Caco-2 (cell line): ENCODE measurements around the gene ITPRIP. TPM values are rescaled to one million over a fixed set of nuclear protein-coding genes. Genes with fewer than 3 reads are reported as not detected.

ENCODE experiments used
- BruUV-seq: library from RNA; stranded (reverse); fragments of 400-500 nt; replicated peaks from 2 replicates; lab custom pipeline; 2021; lab: Mats Ljungman, UMichigan
- CTCF ChIA-PET: fragments of 300-600 bp; sonication (Branson Sonifier 250); formaldehyde crosslinking; loops from one replicate; lab custom pipeline; 2022; ENCODE audit warnings: antibody characterized with exemption; lab: Charles Lee
- POLR2A ChIA-PET: fragments of 300-600 bp; sonication (Branson Sonifier 250); formaldehyde crosslinking; loops from one replicate; lab custom pipeline; 2022; ENCODE audit warnings: antibody characterized with exemption; lab: Charles Lee
- DNase-seq, 2 experiments: peaks; one replicate each; pipeline versions ENCODE4 v3.0.0 to v3.0.0-alpha.2; 2020 to 2022
- H3K27me3 ChIP-seq: replicated peaks from 2 replicates; pipeline ENCODE4 v1.6.0; 2011; ENCODE audit warnings: low read length; ENCODE audit not compliant: control insufficient read depth, insufficient read depth
- H3K36me3 ChIP-seq: 2 replicates; pipeline ENCODE4 v1.5.1; 2011; ENCODE audit warnings: low read length; ENCODE audit not compliant: control insufficient read depth, insufficient read depth
- H3K4me1 ChIP-seq: fragments of 250-450 bp; sonication (Bioruptor Pico); 2 replicates; pipeline ENCODE4 v1.5.1; 2020; ENCODE audit warnings: mild to moderate bottlenecking
- H3K4me3 ChIP-seq: 2 replicates; pipeline ENCODE4 v1.5.1; 2011; ENCODE audit warnings: low read depth, mild to moderate bottlenecking, control low read depth, low read length
- H3K9me3 ChIP-seq: fragments of 250-450 bp; sonication (Bioruptor Pico); 2 replicates; pipeline ENCODE4 v1.5.1; 2020; ENCODE audit warnings: mild to moderate bottlenecking, moderate library complexity
- H3K27ac Mint-ChIP-seq: one replicate; pipeline ENCODE4 v1.8.0; 2022; ENCODE audit warnings: mixed read lengths; ENCODE audit not compliant: unreplicated experiment
- H3K27me3 Mint-ChIP-seq: one replicate; pipeline ENCODE4 v1.8.0; 2022; ENCODE audit warnings: mixed read lengths; ENCODE audit not compliant: insufficient read depth, unreplicated experiment
- H3K36me3 Mint-ChIP-seq: one replicate; pipeline ENCODE4 v1.8.0; 2022; ENCODE audit warnings: mild to moderate bottlenecking, mixed read lengths; ENCODE audit not compliant: insufficient read depth, unreplicated experiment
- H3K4me1 Mint-ChIP-seq: one replicate; pipeline ENCODE4 v1.8.0; 2022; ENCODE audit warnings: low read depth, mixed read lengths; ENCODE audit not compliant: unreplicated experiment
- H3K4me3 Mint-ChIP-seq: one replicate; pipeline ENCODE4 v1.8.0; 2022; ENCODE audit warnings: mild to moderate bottlenecking, moderate library complexity, mixed read lengths; ENCODE audit not compliant: unreplicated experiment
- H3K9me3 Mint-ChIP-seq: one replicate; pipeline ENCODE4 v1.8.0; 2022; ENCODE audit warnings: mixed read lengths; ENCODE audit not compliant: unreplicated experiment
- intact Hi-C: fragments of 100-400 bp; cut with micrococcal nuclease; formaldehyde crosslinking; loops from one replicate; pipeline ENCODE4 v1.10.0; 2022; ENCODE audit not compliant: unreplicated experiment
- total RNA-seq: library from RNA; stranded (reverse); gene quantifications from 2 replicates; pipeline ENCODE4 v1.2.3, GENCODE V29; 2022
- TF ChIP-seq, protein P1 (sequence below), 2 experiments: fragments of 200-600 bp in 1 of 2; IDR thresholded peaks; 1 replicate in 1 of 2; 2 replicates in 1 of 2; pipeline versions ENCODE4 v1.5.1 to v1.8.0; 2011 to 2022; ENCODE audit warnings: antibody characterized with exemption in 1 of 2, control low read depth in 1 of 2, inconsistent platforms in 1 of 2, low read depth in 1 of 2, low read length in 1 of 2, mild to moderate bottlenecking in 1 of 2, moderate library complexity in 1 of 2; ENCODE audit not compliant: insufficient read depth in 1 of 2, severe bottlenecking in 1 of 2, unreplicated experiment in 1 of 2

The ITPRIP gene
- total RNA-seq, 1 experiment from 2014 or later = 3.1 TPM

DNA sequence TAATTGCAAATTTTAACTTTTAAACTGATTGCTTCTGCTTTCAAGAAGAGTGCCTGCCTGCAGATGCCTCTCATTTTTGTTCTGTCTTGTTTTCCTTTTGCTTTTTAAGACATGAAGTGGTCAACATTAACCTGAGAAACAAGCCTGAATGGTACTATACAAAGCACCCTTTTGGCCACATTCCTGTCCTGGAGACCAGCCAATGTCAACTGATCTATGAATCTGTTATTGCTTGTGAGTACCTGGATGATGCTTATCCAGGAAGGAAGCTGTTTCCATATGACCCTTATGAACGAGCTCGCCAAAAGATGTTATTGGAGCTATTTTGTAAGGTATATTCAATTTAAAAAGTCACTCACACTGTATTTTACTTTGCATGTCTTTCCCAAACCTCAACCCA is 60.5 kb downstream of the ITPRIP start:
- no peak for DNase-seq
- BruUV-seq = no TSS peak
- H3K27ac Mint-ChIP-seq = no peak overlapping the region

DNA sequence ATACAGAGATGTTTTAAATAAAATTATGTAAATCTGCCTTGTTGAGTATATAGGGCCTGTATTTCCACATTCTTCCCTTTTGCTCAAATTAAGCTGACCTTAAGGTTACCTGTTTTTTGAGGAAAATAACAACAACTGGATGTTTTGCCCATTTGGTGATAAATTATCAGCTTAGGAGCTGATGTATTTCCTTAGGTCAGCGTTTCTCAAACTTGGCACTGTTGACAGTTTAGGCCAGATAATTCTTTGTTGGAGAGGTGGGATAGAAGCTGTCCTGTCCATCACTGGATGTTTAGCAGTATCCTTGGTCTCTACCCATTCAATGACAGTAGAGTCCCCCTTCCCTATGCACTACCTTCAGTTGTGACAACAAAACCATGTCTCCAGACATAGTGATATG is 62.1 kb downstream of the ITPRIP start:
- Histone ChIP-seq H3K36me3 (no peaks in the 10 kb centered on the region), H3K9me3 (no peaks in the 10 kb centered on the region), H3K4me3 (no peak overlapping the region), H3K4me1 (no peaks in the 10 kb centered on the region), H3K27me3 (no peaks in the 10 kb centered on the region)
- intact Hi-C loops = no loop called here
- TF ChIP-seq, protein P1, sequence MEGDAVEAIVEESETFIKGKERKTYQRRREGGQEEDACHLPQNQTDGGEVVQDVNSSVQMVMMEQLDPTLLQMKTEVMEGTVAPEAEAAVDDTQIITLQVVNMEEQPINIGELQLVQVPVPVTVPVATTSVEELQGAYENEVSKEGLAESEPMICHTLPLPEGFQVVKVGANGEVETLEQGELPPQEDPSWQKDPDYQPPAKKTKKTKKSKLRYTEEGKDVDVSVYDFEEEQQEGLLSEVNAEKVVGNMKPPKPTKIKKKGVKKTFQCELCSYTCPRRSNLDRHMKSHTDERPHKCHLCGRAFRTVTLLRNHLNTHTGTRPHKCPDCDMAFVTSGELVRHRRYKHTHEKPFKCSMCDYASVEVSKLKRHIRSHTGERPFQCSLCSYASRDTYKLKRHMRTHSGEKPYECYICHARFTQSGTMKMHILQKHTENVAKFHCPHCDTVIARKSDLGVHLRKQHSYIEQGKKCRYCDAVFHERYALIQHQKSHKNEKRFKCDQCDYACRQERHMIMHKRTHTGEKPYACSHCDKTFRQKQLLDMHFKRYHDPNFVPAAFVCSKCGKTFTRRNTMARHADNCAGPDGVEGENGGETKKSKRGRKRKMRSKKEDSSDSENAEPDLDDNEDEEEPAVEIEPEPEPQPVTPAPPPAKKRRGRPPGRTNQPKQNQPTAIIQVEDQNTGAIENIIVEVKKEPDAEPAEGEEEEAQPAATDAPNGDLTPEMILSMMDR (IDR thresholded peaks at IDR 0.05; ENCODE audit: insufficient read depth in 1 of 2, low read depth in 1 of 2, low read length in 1 of 2, severe bottlenecking in 1 of 2, unreplicated experiment in 1 of 2) = no peak
- Mint-ChIP-seq H3K27me3 (no peaks in the 10 kb centered on the region), H3K27ac (no peak overlapping the region), H3K9me3 (no peaks in the 10 kb centered on the region), H3K36me3 (no peaks in the 10 kb centered on the region), H3K4me1 (no peaks in the 10 kb centered on the region), H3K4me3 (no peak overlapping the region)
- BruUV-seq = no TSS peak
- POLR2A ChIA-PET = no interaction called here
- DNase-seq = no peak
- CTCF ChIA-PET = no interaction called here

More for the DNA sequence above, 60.5 kb downstream of the ITPRIP start:
- no peak overlapping the region for H3K4me3 ChIP-seq
- H3K36me3 Mint-ChIP-seq = no peaks in the 10 kb centered on the region
- intact Hi-C loops = no loop called here
- no peaks in the 10 kb centered on the region for H3K27me3 ChIP-seq
- no peaks in the 10 kb centered on the region for H3K9me3 Mint-ChIP-seq
- H3K4me3 Mint-ChIP-seq = no peak overlapping the region
- H3K4me1 Mint-ChIP-seq = no peaks in the 10 kb centered on the region
- POLR2A ChIA-PET = no interaction called here
- TF ChIP-seq, protein P1 (IDR thresholded peaks at IDR 0.05; ENCODE audit: insufficient read depth in 1 of 2, low read depth in 1 of 2, low read length in 1 of 2, severe bottlenecking in 1 of 2, unreplicated experiment in 1 of 2) = no peak
- no peaks in the 10 kb centered on the region for H3K27me3 Mint-ChIP-seq
- no peaks in the 10 kb centered on the region for H3K4me1 ChIP-seq
- no peaks in the 10 kb centered on the region for H3K36me3 ChIP-seq
- H3K9me3 ChIP-seq = no peaks in the 10 kb centered on the region
- CTCF ChIA-PET = interaction anchor here (0.9 kb wide), 1 partner anchor 76 kb away, joined by 3 read pairs; the partner anchor contains the start of gene CFAP58

DNA sequence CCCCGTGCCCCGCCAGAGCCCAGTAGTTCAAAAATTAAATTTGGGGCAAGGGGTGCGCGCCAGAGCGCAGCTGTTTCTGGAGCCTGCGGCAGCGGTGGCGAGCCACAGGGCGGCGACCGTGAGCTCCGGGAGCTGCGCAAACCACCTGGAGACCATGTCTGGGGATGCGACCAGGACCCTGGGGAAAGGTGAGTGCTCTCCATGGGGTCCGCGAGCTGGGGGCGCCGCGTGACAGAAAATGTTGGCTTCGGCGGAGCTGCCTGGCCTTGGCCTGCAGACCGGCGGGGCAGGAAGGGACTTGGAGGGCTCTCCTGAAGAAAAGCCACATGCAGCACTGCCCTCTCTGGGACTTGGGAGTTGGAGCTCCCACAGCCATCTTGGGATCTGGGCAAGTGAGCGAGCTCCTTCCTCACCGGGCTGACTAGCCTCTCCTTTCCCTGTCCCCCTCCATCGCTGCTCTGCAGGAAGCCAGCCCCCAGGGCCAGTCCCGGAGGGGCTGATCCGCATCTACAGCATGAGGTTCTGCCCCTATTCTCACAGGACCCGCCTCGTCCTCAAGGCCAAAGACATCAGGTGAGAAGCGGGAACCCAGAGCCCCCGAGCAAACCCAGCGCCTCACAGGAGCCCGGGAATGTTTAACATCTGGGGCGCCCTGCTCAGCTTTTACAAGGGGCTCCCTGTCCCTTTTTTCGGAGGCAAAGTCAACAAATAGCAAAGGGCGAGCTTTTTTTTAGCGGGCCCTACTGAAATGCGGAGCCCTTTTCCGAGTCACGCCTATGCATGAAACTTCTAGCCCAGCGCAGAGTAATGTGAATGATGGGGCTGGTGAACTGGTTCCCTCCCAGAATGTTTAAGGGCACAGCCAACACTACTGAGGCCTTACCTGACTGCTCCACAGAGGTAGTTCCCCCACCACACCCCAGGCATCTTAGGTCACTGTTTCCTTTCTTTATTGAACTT is 63.2 kb downstream of the ITPRIP start:
- Histone ChIP-seq H3K9me3 (no peaks in the 10 kb centered on the region), H3K36me3 (no peaks in the 10 kb centered on the region), H3K4me1 (no peaks in the 10 kb centered on the region), H3K4me3 (no peak overlapping the region), H3K27me3 (no peaks in the 10 kb centered on the region)
- Mint-ChIP-seq H3K9me3 (no peaks in the 10 kb centered on the region), H3K27ac (no peak overlapping the region), H3K4me3 (no peak overlapping the region), H3K36me3 (no peaks in the 10 kb centered on the region), H3K4me1 (no peaks in the 10 kb centered on the region), H3K27me3 (no peaks in the 10 kb centered on the region)
- BruUV-seq = no TSS peak
- POLR2A ChIA-PET = no interaction called here
- CTCF ChIA-PET = no interaction called here
- TF ChIP-seq, protein P1 (IDR thresholded peaks at IDR 0.05; ENCODE audit: insufficient read depth in 1 of 2, low read depth in 1 of 2, low read length in 1 of 2, severe bottlenecking in 1 of 2, unreplicated experiment in 1 of 2) = no peak
- intact Hi-C loops = no loop called here
- DNase-seq = no peak
